Measurements from ENCODE around the gene FBXO47. TPM values are rescaled to one million over a fixed set of nuclear protein-coding genes. Genes with fewer than 3 reads are reported as not detected.
"Not testable (repeated sequence)": the region's sequence is repeated elsewhere in the genome, so short reads cannot be mapped to it uniquely, and the experiment has no call there.

FBXO47 gene
- total and polyA plus RNA-seq, 8 donors = not detected

- H3K4me3 ChIP-seq = no peak overlapping the region
- peaks cover 4 to 33% of the 10 kb centered on the region in 2 donors for H3K4me1 ChIP-seq
- peak overlapping the region in 1 of 2 donors; percentile 5 for H3K27ac ChIP-seq
- peaks cover 0 to 86% of the 10 kb centered on the region in 2 donors for H3K36me3 ChIP-seq
- TF ChIP-seq CTCF (IDR thresholded peaks at IDR 0.05) = no peak
- intact Hi-C loops (cut with DNase I) = no loop called here
- no peaks in the 10 kb centered on the region for H3K9me3 ChIP-seq
- ATAC-seq (no peak), DNase-seq (no peak)
- H3K27me3 ChIP-seq = no peaks in the 10 kb centered on the region
These were observed 49.9 kb downstream of the FBXO47 start for GRCh38 chr17:38917259-38917658.

- TF ChIP-seq CTCF (IDR thresholded peaks at IDR 0.05) = no peak
- Histone ChIP-seq H3K27ac (peak overlapping the region in 1 of 2 donors; percentile 5), H3K36me3 (peaks cover 0 to 91% of the 10 kb centered on the region in 2 donors)
These were observed 50.4 kb downstream of the FBXO47 start for GRCh38 chr17:38916771-38917170.

GRCh38 chr17:38915639-38915995 lies 51.6 kb downstream of the FBXO47 start:
- Histone ChIP-seq H3K36me3 (peaks cover 0 to 100% of the 10 kb centered on the region in 2 donors), H3K4me1 (peaks cover 5 to 28% of the 10 kb centered on the region in 2 donors), H3K4me3 (no peak overlapping the region), H3K9me3 (no peaks in the 10 kb centered on the region), H3K27ac (peak overlapping the region in 1 of 2 donors; percentile 13), H3K27me3 (no peaks in the 10 kb centered on the region)
- intact Hi-C loops (cut with DNase I) = no loop called here
- no peak for DNase-seq
- no peak for TF ChIP-seq CTCF (IDR thresholded peaks at IDR 0.05)
- ATAC-seq = no peak

More at GRCh38 chr17:38916771-38917170, 50.4 kb downstream of the FBXO47 start:
- H3K9me3 ChIP-seq = no peaks in the 10 kb centered on the region
- H3K27me3 ChIP-seq = no peaks in the 10 kb centered on the region
- H3K4me3 ChIP-seq = no peak overlapping the region
- intact Hi-C loops (cut with DNase I) = no loop called here
- peaks cover 5 to 29% of the 10 kb centered on the region in 2 donors for H3K4me1 ChIP-seq
- no peak for DNase-seq
- no peak for ATAC-seq

GRCh38 chr17:38914741-38915638 lies 52.2 kb downstream of the FBXO47 start:
- TF ChIP-seq CTCF (IDR thresholded peaks at IDR 0.05) = no peak

GRCh38 chr17:38912221-38912813 lies 54.9 kb downstream of the FBXO47 start:
- peak overlapping the region in 1 of 2 donors; percentile 20 for H3K27ac ChIP-seq

More at GRCh38 chr17:38914741-38915638, 52.2 kb downstream of the FBXO47 start:
- H3K36me3 ChIP-seq = peaks cover 0 to 97% of the 10 kb centered on the region in 2 donors
- no peak overlapping the region for H3K4me3 ChIP-seq
- H3K27me3 ChIP-seq = no peaks in the 10 kb centered on the region
- peak overlapping the region in 1 of 2 donors; percentile 18 for H3K27ac ChIP-seq
- H3K9me3 ChIP-seq = no peaks in the 10 kb centered on the region
- DNase-seq (peak in 1 of 4 donors; percentile 29), ATAC-seq (no peak)
- intact Hi-C loops (cut with DNase I) = no loop called here
- H3K4me1 ChIP-seq = peaks cover 5 to 27% of the 10 kb centered on the region in 2 donors

GRCh38 chr17:38911731-38912081 lies 55.5 kb downstream of the FBXO47 start:
- Histone ChIP-seq H3K36me3 (peaks cover 0 to 83% of the 10 kb centered on the region in 2 donors), H3K4me1 (peaks cover 19 to 57% of the 10 kb centered on the region in 2 donors), H3K27ac (peak overlapping the region in 1 of 2 donors; percentile 20)
- peak in 1 of 4 donors; percentile 4 for DNase-seq
- intact Hi-C loops (cut with DNase I); H3K9me3 ChIP-seq; H3K4me3 ChIP-seq; ATAC-seq; H3K27me3 ChIP-seq: not testable (repeated sequence)

More at GRCh38 chr17:38912221-38912813, 54.9 kb downstream of the FBXO47 start:
- TF ChIP-seq CTCF (IDR thresholded peaks at IDR 0.05) = no peak
- no peak for ATAC-seq
- DNase-seq = peak in 2 of 4 donors; percentile 30 to 40
- no peak overlapping the region for H3K4me3 ChIP-seq
- H3K27me3 ChIP-seq = no peaks in the 10 kb centered on the region
- H3K4me1 ChIP-seq = peaks cover 15 to 51% of the 10 kb centered on the region in 2 donors
- peaks cover 0 to 89% of the 10 kb centered on the region in 2 donors for H3K36me3 ChIP-seq
- intact Hi-C loops (cut with DNase I) = no loop called here
- no peaks in the 10 kb centered on the region for H3K9me3 ChIP-seq
